ENCODE measurements around the gene HSBP1.

HSBP1 gene

DNA sequence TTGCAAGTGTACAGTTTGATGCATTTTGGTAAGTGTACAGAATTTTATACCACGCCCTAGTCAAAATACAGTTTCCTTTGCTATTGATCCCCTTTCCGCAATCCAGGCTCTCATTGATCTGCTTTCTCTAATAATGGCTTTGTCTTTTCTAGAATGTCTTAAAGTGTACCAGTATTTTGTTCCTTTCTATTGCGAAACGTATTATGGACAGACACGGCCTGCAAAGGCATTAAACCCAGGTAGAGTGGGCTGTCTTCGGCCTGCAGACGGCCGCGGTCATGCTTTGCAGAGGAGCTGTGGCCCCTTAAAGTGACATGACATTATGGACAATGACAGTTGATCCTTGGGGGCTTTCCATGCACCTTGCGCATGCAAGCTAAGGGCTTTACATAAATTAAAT is 15.9 kb upstream of the HSBP1 start:
- TF ChIP-seq, protein P1, sequence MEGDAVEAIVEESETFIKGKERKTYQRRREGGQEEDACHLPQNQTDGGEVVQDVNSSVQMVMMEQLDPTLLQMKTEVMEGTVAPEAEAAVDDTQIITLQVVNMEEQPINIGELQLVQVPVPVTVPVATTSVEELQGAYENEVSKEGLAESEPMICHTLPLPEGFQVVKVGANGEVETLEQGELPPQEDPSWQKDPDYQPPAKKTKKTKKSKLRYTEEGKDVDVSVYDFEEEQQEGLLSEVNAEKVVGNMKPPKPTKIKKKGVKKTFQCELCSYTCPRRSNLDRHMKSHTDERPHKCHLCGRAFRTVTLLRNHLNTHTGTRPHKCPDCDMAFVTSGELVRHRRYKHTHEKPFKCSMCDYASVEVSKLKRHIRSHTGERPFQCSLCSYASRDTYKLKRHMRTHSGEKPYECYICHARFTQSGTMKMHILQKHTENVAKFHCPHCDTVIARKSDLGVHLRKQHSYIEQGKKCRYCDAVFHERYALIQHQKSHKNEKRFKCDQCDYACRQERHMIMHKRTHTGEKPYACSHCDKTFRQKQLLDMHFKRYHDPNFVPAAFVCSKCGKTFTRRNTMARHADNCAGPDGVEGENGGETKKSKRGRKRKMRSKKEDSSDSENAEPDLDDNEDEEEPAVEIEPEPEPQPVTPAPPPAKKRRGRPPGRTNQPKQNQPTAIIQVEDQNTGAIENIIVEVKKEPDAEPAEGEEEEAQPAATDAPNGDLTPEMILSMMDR (IDR thresholded peaks at IDR 0.05; ENCODE audit: low read depth, low read length) = no peak
- H3K4me3 ChIP-seq (ENCODE audit: low read depth, low read length) = no peak overlapping the region
- no peak for DNase-seq (ENCODE audit: low read depth, low spot score)
- in situ Hi-C loops (cut with HindIII; ENCODE audit: low sequenced_read_pairs) = no loop called here

DNA sequence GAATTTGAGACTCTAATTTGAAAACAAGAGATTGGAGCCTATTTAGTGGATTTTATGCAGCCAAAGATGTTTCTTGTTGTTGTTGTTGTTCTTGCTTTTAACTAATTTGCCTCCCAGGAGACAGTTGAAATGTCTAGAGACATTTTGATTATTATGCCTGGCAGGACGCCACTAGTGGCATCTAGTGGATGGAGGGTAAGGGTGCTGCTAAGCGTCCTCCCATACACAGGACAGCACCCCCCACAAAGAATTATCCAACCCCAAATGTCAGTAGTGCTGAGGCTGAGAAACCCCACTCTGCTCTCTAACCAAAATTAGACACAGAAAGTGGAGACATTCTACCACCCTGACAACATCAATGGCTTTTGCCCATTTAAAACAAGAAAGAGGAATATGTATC is 15.4 kb upstream of the HSBP1 start:
- TF ChIP-seq, protein P1 (IDR thresholded peaks at IDR 0.05; ENCODE audit: low read depth, low read length) = no peak

DNA sequence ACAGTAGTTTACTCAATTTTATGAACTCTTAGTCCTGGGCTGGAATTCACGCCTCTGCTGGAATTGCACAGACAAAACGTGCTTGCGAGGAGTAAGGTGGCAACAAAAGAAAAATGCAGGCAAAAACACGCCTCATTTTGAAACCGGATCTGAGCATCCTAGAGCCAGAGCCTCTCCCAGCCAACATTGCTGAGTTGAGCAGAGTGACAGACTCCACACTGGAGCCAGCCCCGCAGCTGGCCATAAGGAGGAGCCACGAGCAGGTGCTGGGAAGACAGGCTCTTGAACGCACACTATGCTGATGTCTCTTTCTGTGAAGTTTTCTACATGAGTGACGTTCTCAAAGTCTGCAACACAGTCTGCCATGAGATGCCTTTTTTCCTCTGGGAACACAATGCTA is 14.6 kb upstream of the HSBP1 start:
- TF ChIP-seq, protein P1 (IDR thresholded peaks at IDR 0.05; ENCODE audit: low read depth, low read length) = no peak

More for the DNA sequence above, 15.4 kb upstream of the HSBP1 start:
- in situ Hi-C loops (cut with HindIII; ENCODE audit: low sequenced_read_pairs) = no loop called here
- no peak for DNase-seq (ENCODE audit: low read depth, low spot score)
- H3K4me3 ChIP-seq (ENCODE audit: low read depth, low read length) = no peak overlapping the region

DNA sequence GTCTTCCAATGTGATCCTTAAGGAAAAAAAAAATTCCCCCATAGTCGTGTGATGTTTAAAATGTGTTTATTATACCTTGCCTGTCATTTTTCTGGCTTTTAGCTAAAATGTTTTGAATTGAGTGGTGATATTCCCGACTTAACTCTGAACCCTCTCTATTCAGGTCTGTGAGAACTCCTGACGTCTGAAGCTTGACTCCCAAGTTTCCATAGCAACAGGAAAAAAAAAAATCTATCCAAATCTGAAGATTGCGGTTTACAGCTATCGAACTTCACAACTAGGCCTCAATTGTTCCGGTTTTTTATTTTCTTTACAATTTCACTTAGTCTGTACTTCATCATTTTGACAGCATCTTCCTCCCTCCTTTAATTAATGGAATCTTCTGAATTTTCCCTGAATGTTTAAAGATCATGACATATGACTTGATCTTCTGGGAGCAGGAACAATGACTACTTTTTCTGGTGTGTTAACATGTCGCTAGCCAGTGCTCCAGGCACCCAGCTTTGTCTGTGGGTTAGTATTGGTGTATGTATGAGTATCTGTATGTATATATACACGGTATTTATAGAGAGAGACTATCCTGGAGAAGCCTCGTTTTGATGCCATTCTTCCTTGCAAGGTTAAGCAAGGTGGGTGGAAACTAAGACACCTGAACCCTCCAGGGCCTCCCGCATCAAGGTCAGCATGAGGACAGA is 12.8 kb upstream of the HSBP1 start:
- H3K4me3 ChIP-seq (ENCODE audit: low read depth, low read length) = no peak overlapping the region
- in situ Hi-C loops (cut with HindIII; ENCODE audit: low sequenced_read_pairs) = no loop called here
- TF ChIP-seq, protein P1 (IDR thresholded peaks at IDR 0.05; ENCODE audit: low read depth, low read length) = no peak
- no peak for DNase-seq (ENCODE audit: low read depth, low spot score)

More for the DNA sequence above, 14.6 kb upstream of the HSBP1 start:
- no peak overlapping the region for H3K4me3 ChIP-seq (ENCODE audit: low read depth, low read length)
- in situ Hi-C loops (cut with HindIII; ENCODE audit: low sequenced_read_pairs) = no loop called here
- no peak for DNase-seq (ENCODE audit: low read depth, low spot score)

DNA sequence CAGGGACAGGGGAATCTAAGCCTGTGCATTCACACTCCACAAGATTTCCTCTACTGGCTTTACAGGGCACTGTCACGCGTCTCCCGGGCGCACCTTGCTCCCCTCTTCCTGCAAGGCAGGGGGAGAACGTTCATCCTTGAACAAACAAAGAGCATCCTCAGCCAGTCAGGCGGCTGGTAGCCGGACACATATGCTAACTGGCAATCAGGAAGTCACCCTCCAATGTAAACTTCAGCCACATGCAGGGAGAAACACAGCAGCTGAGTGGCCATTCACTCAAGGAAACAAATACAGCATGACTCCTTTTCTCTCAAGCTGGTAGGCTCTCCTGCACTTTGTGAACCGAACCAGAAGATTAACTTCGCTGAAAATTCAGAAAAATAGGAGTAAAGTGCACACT is 10.8 kb upstream of the HSBP1 start:
- DNase-seq (ENCODE audit: low read depth, low spot score) = no peak
- TF ChIP-seq, protein P1 (IDR thresholded peaks at IDR 0.05; ENCODE audit: low read depth, low read length) = no peak
- in situ Hi-C loops (cut with HindIII; ENCODE audit: low sequenced_read_pairs) = no loop called here
- H3K4me3 ChIP-seq (ENCODE audit: low read depth, low read length) = no peak overlapping the region

DNA sequence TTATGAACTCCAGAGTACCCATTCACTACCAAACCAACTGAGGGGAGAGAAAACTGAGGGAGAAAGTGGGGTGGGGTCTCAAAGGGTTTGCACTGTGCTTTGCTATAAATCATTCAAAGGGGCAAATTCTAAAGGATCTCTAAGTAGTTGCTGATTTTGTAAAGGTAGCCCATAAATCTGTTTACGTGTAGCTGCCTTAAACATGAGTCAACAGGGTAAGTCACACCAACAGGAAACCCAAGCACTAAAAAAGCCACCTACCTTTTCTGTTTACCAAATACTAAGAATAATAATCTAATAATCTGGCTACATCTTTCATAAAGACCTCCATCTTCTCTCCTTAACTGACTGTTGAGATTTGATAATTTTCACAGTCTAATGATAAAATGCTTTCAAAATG is 8.4 kb upstream of the HSBP1 start:
- DNase-seq (ENCODE audit: low read depth, low spot score) = no peak
- H3K4me3 ChIP-seq (ENCODE audit: low read depth, low read length) = no peak overlapping the region
- in situ Hi-C loops (cut with HindIII; ENCODE audit: low sequenced_read_pairs) = no loop called here
- TF ChIP-seq, protein P1 (IDR thresholded peaks at IDR 0.05; ENCODE audit: low read depth, low read length) = no peak

All from astrocyte of the spinal cord (primary cell).